PC-9 (cell line): Measurements from ENCODE around the gene PPM1H.

Experiments
- EZH2 ChIP-seq: fragments of 200-600 bp; sonication (generic); IDR thresholded peaks from 2 replicates; pipeline ENCODE4 v1.8.0; 2017; ENCODE audit warnings: antibody characterized with exemption, low read depth
- TF ChIP-seq, protein P1 (sequence below): fragments of 200-600 bp; sonication (generic); conservative IDR thresholded peaks from 2 replicates; pipeline ENCODE4 v1.6.1; 2017; ENCODE audit warnings: mixed run types, antibody characterized with exemption, mild to moderate bottlenecking, moderate library complexity

DNA sequence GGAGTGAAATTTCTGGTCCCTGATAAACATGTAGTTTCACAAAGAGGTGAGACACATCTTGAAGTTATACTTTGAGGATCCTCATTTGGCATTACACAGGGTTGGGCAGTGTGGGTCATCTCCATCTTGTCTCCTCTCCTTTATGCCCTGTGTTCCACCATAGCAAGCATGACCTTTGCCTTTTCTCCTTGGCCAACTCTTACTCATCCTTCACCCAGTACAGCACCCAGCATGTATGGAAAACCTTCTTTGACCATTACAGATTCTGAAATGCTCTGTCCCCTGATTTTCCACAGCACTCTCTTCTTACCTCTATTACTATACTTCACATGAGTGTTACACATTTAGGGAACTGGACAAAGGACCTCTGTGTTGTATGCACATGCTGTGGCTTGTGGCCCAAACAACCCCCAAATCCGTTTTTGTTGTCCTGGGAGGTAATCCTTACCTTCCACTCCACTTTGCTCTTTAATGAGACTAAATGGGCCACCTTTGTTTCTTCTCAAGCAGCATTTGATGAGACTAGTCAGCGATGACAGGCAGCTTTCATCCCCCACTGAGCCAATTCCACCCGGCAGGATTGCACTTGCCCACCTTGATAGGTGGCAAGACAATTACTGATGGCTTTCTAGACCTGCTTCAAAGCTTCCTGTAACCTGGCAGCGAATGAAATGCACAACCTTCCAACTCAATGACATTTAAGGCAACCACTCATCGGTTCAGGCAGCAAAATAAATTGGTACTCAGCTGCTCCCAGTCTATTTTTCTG is 304.8 kb downstream of the PPM1H start:
- TF ChIP-seq EZH2: no peak
- TF ChIP-seq, protein P1, sequence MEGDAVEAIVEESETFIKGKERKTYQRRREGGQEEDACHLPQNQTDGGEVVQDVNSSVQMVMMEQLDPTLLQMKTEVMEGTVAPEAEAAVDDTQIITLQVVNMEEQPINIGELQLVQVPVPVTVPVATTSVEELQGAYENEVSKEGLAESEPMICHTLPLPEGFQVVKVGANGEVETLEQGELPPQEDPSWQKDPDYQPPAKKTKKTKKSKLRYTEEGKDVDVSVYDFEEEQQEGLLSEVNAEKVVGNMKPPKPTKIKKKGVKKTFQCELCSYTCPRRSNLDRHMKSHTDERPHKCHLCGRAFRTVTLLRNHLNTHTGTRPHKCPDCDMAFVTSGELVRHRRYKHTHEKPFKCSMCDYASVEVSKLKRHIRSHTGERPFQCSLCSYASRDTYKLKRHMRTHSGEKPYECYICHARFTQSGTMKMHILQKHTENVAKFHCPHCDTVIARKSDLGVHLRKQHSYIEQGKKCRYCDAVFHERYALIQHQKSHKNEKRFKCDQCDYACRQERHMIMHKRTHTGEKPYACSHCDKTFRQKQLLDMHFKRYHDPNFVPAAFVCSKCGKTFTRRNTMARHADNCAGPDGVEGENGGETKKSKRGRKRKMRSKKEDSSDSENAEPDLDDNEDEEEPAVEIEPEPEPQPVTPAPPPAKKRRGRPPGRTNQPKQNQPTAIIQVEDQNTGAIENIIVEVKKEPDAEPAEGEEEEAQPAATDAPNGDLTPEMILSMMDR: no peak
